ENCODE results near the gene REEP3.

Gene REEP3

DNA sequence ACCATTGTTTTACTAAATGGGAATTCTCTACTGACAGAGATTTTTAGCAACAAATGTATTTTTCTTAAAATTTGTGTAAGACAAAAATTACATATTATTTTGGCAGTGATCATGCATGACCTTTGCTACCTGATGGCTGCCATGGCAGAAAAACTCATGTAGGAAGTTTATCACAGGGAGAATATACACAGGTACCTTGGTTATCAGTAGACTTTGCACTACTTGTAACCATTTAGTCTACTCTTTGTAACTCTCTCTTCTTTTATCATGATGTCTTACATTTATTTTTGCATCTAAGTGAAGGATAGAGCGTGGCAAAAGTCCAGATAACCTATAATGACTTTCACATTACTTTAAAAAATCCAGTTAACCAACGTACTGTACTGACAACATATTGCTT, 34.1 kb downstream of the REEP3 start:
- TF ChIP-seq EZH2 (IDR thresholded peaks at IDR 0.05; ENCODE audit: borderline replicate concordance, low read depth, low read length, severe bottlenecking), result no peak
- TF ChIP-seq, protein P1, sequence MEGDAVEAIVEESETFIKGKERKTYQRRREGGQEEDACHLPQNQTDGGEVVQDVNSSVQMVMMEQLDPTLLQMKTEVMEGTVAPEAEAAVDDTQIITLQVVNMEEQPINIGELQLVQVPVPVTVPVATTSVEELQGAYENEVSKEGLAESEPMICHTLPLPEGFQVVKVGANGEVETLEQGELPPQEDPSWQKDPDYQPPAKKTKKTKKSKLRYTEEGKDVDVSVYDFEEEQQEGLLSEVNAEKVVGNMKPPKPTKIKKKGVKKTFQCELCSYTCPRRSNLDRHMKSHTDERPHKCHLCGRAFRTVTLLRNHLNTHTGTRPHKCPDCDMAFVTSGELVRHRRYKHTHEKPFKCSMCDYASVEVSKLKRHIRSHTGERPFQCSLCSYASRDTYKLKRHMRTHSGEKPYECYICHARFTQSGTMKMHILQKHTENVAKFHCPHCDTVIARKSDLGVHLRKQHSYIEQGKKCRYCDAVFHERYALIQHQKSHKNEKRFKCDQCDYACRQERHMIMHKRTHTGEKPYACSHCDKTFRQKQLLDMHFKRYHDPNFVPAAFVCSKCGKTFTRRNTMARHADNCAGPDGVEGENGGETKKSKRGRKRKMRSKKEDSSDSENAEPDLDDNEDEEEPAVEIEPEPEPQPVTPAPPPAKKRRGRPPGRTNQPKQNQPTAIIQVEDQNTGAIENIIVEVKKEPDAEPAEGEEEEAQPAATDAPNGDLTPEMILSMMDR (IDR thresholded peaks at IDR 0.05; ENCODE audit: borderline replicate concordance, extremely low read depth, low read length, poor library complexity, severe bottlenecking), result no peak
- H4K20me1 ChIP-seq (ENCODE audit: insufficient read depth, low read length), result peaks cover 12% of the 10 kb centered on the region; the same call in 1 of the 2 replicates
- no peak overlapping the region for H3K9ac ChIP-seq (ENCODE audit: low read depth, low read length)
- no peaks in the 10 kb centered on the region for H3K9me3 ChIP-seq (ENCODE audit: insufficient read depth, low read length, severe bottlenecking)
- H3K4me3 ChIP-seq (ENCODE audit: low read depth in 1 of 2, low read length in 2 of 2), result no peak overlapping the region
- no peak overlapping the region for H3K4me2 ChIP-seq (ENCODE audit: insufficient read depth, low read length)
- DNase-seq, result no peak
- H2AFZ ChIP-seq (ENCODE audit: low read depth, low read length), result no peak overlapping the region
- H3K36me3 ChIP-seq (ENCODE audit: insufficient read depth, low read length), result no peaks in the 10 kb centered on the region
- ATAC-seq (ENCODE audit: insufficient read depth, low read depth), result no peak
- peaks cover 56% of the 10 kb centered on the region for H3K79me2 ChIP-seq (ENCODE audit: insufficient read depth, low read length)
- H3K27ac ChIP-seq (ENCODE audit: low read length), result no peak overlapping the region
- H3K27me3 ChIP-seq (ENCODE audit: insufficient read depth, low read length, poor library complexity), result no peaks in the 10 kb centered on the region
- H3K4me1 ChIP-seq (ENCODE audit: insufficient read depth, low read length), result peaks cover 30% of the 10 kb centered on the region

DNA sequence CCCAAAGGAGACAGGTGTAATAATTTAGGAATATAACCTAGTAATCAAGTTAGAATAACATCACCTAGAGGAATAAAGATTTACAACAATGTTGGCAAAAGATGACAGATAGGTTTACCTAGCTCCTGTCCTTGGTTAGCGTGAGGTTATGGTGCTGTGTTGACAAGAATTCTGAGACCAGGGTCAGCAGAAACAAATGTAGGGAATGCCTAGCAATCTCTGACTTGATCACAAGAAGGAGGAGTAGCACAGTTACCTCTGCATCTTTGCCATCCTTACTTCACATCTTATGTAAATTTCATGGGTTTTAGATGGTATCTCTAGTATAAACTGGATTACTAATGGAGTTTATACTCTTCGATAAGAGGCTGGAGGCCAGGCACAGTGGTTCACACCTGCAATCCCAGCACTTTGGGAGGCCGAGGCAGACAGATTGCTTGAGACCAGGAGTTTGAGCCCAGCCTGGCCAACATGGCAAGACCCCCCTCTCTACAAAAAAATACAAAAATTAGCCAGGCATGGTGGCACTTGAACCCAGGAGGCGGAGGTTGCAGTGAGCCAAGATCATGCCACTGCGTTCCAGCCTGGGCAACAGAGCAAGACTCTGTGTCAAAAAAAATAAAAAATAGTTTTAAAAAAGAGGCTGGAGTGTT, 37.1 kb downstream of the REEP3 start:
- H3K4me2 ChIP-seq (ENCODE audit: insufficient read depth, low read length), result no peak overlapping the region
- H3K4me1 ChIP-seq (ENCODE audit: insufficient read depth, low read length), result peaks cover 30% of the 10 kb centered on the region
- H3K79me2 ChIP-seq (ENCODE audit: insufficient read depth, low read length), result peaks cover 63% of the 10 kb centered on the region
- no peak overlapping the region for H3K4me3 ChIP-seq (ENCODE audit: low read depth in 1 of 2, low read length in 2 of 2)
- H3K9ac ChIP-seq (ENCODE audit: low read depth, low read length), result no peak overlapping the region
- ATAC-seq (ENCODE audit: insufficient read depth, low read depth) (no peak), DNase-seq (no peak)
- no peaks in the 10 kb centered on the region for H3K9me3 ChIP-seq (ENCODE audit: insufficient read depth, low read length, severe bottlenecking)
- no peak for TF ChIP-seq EZH2 (IDR thresholded peaks at IDR 0.05; ENCODE audit: borderline replicate concordance, low read depth, low read length, severe bottlenecking)
- TF ChIP-seq, protein P1 (IDR thresholded peaks at IDR 0.05; ENCODE audit: borderline replicate concordance, extremely low read depth, low read length, poor library complexity, severe bottlenecking), result no peak
- peaks cover 27% of the 10 kb centered on the region; the same call in 1 of the 2 replicates for H4K20me1 ChIP-seq (ENCODE audit: insufficient read depth, low read length)
- no peak overlapping the region for H3K27ac ChIP-seq (ENCODE audit: low read length)
- H3K27me3 ChIP-seq (ENCODE audit: insufficient read depth, low read length, poor library complexity), result no peaks in the 10 kb centered on the region
- H2AFZ ChIP-seq (ENCODE audit: low read depth, low read length), result no peak overlapping the region
- H3K36me3 ChIP-seq (ENCODE audit: insufficient read depth, low read length), result no peaks in the 10 kb centered on the region

DNA sequence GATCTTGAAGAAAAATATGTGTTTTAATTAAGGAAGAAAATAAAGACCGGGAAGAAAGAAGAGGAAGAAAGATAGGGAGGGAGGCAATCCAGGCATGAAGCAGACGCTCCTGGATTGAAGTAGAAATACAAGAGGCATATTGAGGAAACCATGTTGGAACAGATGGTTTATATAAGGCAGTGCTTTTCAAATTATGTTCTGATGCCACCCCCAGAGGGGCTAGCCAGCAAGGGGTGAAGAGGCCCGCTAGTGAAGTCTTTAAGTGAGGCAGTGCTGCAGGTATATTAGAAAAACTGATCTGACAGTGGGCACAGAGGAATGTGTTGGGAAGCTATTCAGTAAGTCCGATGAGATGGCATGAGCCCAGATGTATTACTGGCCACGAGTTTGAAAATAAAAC, 40.1 kb downstream of the REEP3 start:
- Histone ChIP-seq H2AFZ (ENCODE audit: low read depth, low read length) (no peak overlapping the region), H3K36me3 (ENCODE audit: insufficient read depth, low read length) (no peaks in the 10 kb centered on the region), H3K79me2 (ENCODE audit: insufficient read depth, low read length) (peaks cover 62% of the 10 kb centered on the region), H3K9me3 (ENCODE audit: insufficient read depth, low read length, severe bottlenecking) (no peaks in the 10 kb centered on the region), H3K4me2 (ENCODE audit: insufficient read depth, low read length) (no peak overlapping the region), H4K20me1 (ENCODE audit: insufficient read depth, low read length) (peaks cover 20% of the 10 kb centered on the region; the same call in 1 of the 2 replicates), H3K27ac (ENCODE audit: low read length) (no peak overlapping the region), H3K4me3 (ENCODE audit: low read depth in 1 of 2, low read length in 2 of 2) (no peak overlapping the region), H3K27me3 (ENCODE audit: insufficient read depth, low read length, poor library complexity) (no peaks in the 10 kb centered on the region), H3K9ac (ENCODE audit: low read depth, low read length) (no peak overlapping the region), H3K4me1 (ENCODE audit: insufficient read depth, low read length) (peaks cover 11% of the 10 kb centered on the region)
- ATAC-seq (ENCODE audit: insufficient read depth, low read depth) (no peak), DNase-seq (no peak)
- TF ChIP-seq, protein P1 (IDR thresholded peaks at IDR 0.05; ENCODE audit: borderline replicate concordance, extremely low read depth, low read length, poor library complexity, severe bottlenecking), result no peak
- no peak for TF ChIP-seq EZH2 (IDR thresholded peaks at IDR 0.05; ENCODE audit: borderline replicate concordance, low read depth, low read length, severe bottlenecking)

All from DND-41 (cell line).